Activated CD8-positive, alpha-beta memory T cell treated with anti-CD3 and anti-CD28 coated beads, Interleukin-2, amount 50 U/mL, for 24 hours (primary cell): Measurements from ENCODE around the gene SNRNP70.
A peak's percentile ranks its signal among the peaks of the same experiment; 100 is the strongest.
"Not testable (repeated sequence)": the region's sequence is repeated elsewhere in the genome, so short reads cannot be mapped to it uniquely, and the experiment has no call there.

Experiments used
- DNase-seq: peaks from one replicate; pipeline ENCODE4 v3.0.0-alpha.2; 2020; ENCODE audit errors: extremely low read depth

Gene SNRNP70

DNA sequence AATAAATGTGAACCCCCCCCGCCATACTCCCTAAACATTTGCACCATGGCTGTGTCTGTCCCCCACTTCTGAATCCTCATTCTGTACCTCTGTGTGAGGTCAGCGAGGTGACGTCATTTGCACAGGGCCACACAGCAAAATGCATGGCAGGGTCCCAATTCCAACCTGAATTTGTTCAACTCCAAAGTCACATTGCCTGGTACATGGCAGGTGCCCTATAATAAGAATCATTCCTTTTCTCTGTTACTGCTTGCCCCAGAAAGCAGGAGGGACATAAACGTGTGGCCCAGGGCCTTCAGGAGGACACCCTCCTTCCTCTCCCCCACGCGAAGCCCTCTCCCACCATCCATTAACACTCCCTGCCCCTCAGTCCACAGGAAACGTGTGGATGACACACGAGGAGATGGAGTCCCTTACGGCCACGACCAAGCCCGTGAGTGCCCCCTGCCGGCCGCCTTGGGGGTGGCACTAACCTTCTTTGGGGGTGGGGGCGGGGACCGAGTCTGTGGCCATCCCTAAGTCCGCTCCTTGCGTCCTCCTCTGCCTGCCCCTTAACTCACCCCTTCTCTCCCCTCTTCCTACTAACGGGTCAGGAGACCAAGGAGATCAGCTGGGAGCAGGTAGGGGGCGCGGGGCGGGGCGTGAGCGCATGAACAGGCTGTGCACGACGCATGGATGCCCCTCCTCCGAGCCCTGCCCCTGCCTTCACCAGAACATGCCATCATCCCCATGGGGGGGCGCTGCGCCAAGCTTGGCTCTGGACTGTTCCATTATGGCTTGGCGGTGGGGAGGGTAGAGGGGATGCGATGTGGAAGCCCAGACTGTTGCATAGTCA is 60.5 kb downstream of the SNRNP70 start:
- no peak for DNase-seq

DNA sequence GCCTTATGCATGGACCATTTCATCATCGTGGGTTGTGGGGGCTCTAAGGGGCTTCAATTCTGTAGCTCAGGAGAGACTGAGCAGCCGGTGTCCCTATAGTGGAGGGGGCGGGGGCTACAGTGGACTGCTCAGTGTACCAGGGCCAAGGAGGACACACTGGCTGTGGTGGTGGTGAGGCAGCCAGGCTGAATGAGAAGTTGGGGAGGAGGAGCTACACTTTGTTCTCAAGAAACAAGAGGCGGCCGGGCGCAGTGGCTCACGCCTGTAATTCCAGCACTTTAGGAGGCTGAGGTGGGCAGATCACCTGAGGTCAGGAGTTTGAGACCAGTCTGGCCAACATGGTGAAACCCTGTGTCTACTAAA is 61.1 kb downstream of the SNRNP70 start:
- not testable (repeated sequence) for DNase-seq

- no peak for DNase-seq
These were observed 62.9 kb downstream of the SNRNP70 start for GRCh38 chr19:49148044-49148682.

GRCh38 chr19:49148784-49149651 is 63.8 kb downstream of the SNRNP70 start:
- DNase-seq: peak; percentile 65

GRCh38 chr19:49149652-49150105 is 64.4 kb downstream of the SNRNP70 start:
- no peak for DNase-seq

GRCh38 chr19:49150106-49150943 is 65.1 kb downstream of the SNRNP70 start:
- no peak for DNase-seq

- no peak for DNase-seq
These were observed 65.6 kb downstream of the SNRNP70 start for GRCh38 chr19:49150944-49151243.

- DNase-seq: no peak
These were observed 66.2 kb downstream of the SNRNP70 start for GRCh38 chr19:49151267-49152118.

DNA sequence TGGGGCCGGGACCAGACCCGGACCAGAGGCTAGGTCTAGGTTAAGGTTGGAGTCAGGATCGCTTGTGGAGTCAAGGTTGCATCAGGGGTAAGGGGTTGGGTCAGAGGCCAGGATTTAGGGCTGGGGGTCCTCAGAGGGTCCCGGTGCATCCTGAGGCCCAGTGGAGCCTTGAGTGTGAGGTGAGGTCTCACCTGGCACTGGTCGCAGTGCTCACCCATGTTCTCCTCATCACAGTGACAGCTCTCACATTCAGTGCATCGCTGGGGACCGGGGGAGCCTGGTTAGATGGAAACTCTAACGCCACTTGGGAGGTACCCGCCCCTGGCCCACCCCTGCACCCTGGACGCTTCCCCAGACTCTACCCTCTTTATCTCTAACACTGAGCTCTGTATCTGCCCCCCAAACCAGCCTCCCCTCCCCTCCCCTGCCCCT is 66.9 kb downstream of the SNRNP70 start:
- no peak for DNase-seq

DNA sequence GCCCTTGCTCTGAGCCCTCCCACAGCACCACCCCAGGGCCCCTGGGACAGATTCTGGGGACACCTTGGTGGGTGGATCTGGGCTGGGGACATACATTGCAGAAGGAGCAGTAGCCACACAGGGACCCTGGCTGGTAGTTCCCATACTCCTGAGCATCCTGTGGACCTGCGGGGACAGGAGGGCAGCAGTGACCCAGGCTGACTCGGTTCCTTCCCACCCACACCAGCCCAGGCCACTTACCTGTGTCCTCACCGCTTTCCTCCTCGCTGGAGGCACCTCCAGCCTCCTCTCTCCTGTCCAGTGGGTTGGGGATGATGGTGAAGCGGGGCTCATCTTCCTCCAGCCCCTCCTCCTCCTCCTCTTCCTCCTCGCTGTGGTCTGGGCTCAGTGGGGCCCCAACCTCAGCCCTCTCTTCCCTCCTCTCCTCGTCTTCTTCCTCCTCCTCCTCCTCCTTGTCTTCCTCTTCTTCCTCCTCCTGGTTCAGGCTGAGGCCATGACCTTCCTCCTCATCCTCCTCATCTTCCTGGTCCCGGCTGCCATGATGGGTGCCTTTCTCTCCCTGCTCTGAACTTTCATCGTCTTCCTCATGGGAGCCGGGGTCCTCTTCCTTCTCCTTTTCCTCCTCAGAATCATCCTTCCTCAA is 68.0 kb downstream of the SNRNP70 start:
- no peak for DNase-seq

DNA sequence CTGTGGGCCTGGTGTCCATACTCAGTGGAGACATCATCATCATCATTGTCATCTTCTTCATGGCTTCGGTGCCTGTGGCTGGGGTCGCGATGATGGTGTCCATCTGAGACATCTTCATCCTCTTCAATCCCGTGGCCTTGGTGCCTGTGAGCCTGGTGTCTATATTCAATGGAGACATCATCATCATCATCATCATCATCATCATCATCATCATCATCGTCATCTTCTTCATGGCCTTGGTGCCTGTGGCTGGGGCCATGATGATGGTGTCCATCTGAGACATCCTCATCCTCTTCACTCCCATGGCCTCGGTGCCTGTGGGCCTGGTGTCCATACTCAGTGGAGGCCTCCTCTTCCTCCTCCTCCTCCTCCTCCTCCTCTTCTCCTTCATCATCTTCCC is 69.0 kb downstream of the SNRNP70 start:
- no peak for DNase-seq

DNA sequence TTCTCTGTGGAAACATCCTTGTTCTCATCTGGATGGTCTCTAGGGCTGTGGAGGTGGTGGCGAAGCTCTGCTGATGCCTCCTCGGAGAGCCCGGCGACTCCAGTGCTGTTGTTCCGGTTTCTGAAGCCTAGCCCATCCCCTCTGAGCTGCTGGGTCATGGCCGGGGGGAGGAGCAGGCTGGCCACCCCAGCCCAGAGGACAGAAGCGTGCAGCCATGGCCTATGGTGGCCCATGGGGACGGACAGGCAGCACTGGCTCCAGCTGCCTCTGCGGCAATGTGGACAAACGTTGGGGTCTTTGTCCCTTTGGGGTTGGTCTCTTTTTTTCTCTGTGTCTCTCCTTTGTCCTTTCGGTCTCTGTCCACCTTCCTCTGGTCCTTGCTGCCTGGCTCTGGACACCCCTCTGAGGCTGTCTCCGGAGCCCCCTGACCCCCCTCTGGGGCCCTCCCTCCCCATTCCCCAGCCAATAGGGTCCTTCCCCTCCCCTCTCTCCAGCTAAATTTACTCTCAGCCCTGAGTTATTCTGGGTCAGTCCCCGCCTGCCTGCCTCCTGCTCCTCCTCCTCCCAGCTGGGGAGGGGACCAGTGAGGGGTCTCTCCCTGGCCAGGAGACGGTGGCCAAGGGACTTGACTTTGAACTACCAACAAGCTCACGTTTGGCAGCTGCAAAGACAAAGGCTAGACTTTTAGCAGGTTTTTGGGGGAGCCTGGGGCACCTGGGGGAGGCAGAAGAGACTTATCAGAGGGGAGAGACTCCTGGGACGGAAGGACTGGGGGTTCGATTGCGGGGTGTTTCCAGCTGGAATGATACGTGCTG is 70.0 kb downstream of the SNRNP70 start, which contains the start of gene HRC:
Gene HRC, minus strand, starts transcription at position 392 of the 815 bp plus-strand sequence. Its CDS starts 159 bp downstream, at position 233.
- no peak for DNase-seq

DNA sequence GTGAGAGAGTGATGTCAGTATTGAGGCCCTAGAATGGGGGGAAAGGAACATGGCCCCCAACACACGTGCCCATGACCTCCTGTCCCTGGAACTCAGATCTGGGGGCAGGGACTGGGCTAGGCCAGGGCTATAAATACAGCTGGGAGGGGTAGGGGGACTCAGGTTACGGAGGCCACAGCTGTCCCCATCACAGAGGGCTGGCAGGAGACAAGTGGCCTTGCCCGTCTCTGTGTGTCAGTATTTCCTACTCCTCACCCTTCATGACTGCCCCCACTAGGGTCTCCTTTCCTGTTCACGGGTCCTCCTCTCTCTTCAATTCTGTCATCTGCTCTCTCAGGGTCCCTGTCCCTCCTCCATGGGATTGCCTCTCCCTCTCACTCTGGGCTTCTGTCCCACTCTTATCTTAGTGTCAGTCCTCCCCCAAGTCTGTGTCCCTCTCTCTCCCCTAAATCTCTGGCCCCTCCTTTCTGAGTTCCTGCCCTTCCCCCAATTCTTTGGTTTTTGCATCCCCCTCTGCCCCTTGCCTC is 70.6 kb downstream of the SNRNP70 start:
- no peak for DNase-seq

DNA sequence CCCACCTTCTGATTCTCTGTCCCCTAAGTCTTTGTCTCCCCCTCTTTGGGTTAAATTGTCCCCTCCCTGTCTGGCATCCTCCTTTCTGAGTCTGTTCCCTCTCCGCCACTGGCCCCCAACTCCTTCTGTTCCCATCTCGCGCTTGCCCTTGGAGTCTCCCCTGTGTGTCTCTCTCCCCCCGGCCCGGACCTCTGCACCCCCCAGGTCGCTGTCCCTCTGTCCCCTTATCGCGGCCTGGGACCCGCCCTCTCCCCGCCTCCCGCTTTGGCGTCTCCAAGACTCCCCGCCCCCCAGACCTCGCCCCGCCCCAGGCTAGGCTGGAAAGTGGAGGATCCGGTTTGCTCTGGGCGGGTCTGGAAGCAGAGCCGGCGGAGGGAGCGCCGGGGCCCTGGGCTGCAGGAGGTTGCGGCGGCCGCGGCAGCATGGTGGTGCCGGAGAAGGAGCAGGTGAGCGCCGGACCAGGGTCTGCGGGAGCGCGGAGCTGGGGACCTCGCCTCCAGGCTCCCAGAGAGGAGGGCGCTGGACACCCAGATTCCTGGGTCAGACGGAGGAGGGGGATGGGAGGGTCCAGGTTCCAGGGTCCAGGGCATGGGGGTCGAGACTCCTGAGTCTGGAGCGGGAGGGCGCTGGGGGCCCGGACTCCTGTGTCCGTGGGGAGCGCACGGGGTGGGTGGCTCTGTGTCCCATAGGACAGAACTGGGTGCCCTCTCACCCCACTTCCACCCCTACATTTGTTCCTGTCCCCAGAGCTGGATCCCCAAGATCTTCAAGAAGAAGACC is 72.4 kb downstream of the SNRNP70 start, which contains the start of gene TRPM4:
Gene TRPM4, plus strand, starts transcription at position 348 of the 780 bp plus-strand sequence. Its CDS starts 75 bp downstream, at position 423.
- DNase-seq: no peak
